Measurements from ENCODE around the gene ANKRD10.

ANKRD10 gene

GRCh38 chr13:110831437-110832204, 83.2 kb downstream of the ANKRD10 start:
- Histone ChIP-seq H3K79me1 (ENCODE audit: low read length) (no peaks in the 10 kb centered on the region), H3K4me2 (ENCODE audit: low read length) (no peak overlapping the region), H3K36me3 (ENCODE audit: control insufficient read depth in 1 of 2, insufficient read depth in 2 of 2, low read length in 2 of 2) (no peaks in the 10 kb centered on the region), H2BK5ac (ENCODE audit: low read depth, low read length, poor library complexity) (no peak overlapping the region), H2AK5ac (ENCODE audit: low read length) (no peak overlapping the region), H3K27ac (ENCODE audit: low read depth, low read length) (no peak overlapping the region), H4K8ac (ENCODE audit: low read depth, low read length) (no peak overlapping the region), H3K79me2 (ENCODE audit: control insufficient read depth, insufficient read depth, low read length, poor library complexity) (no peaks in the 10 kb centered on the region), H3K27me3 (ENCODE audit: insufficient read depth, low read length) (no peaks in the 10 kb centered on the region), H4K12ac (ENCODE audit: low read depth, low read length) (no peak overlapping the region), H2BK120ac (ENCODE audit: insufficient read depth, low read length, poor library complexity) (no peak overlapping the region), H3K14ac (ENCODE audit: low read length) (no peak overlapping the region), H3K18ac (ENCODE audit: low read length) (no peak overlapping the region), H3K4me3 (ENCODE audit: low read depth, low read length) (no peak overlapping the region), H3K23ac (ENCODE audit: low read length) (no peak overlapping the region), H3K9ac (ENCODE audit: low read length) (no peak overlapping the region), H3K4me1 (ENCODE audit: control insufficient read depth in 1 of 2, insufficient read depth in 2 of 2, low read length in 2 of 2) (no peaks in the 10 kb centered on the region), H3K4ac (ENCODE audit: low read depth, low read length) (no peak overlapping the region), H2AFZ (ENCODE audit: insufficient read depth, low read length, poor library complexity) (no peak overlapping the region), H4K91ac (ENCODE audit: low read depth, low read length) (no peak overlapping the region), H2BK12ac (ENCODE audit: low read length) (no peak overlapping the region), H3K9me3 (ENCODE audit: insufficient read depth, low read depth, low read length) (peaks cover 2% of the 10 kb centered on the region)
- WGBS (ENCODE audit: extremely low coverage, insufficient coverage, insufficient read length) = no CpG with 5 or more reads among the region's 14 CpGs
- no peak for DNase-seq

DNA sequence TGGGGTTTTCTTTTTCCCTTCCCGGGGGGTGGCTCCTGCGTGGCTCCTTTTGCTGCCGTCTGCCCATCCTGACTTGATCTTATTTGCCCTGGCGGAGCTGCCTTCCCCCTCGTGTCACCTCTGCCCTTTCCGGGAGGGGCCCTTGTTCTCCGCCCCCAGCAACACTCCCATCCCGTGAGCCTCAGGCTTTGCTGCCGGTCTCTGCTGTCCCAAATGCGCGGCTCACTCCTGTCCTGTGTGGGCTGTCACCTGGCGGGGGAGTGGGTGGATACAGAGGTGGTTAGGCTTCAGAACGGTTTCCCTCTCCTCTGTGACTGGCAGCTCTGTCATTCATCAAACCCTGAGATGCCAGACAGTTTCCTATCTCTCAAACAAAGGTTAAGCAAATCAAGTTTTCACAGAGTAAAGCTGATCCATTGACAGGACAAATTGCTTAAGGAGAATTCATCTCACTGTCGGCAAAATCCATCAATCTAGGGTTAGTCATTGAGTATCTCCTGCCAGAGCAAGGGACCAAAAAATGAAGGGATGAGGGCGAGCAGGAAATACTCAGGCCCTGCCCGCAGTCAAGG, 84.0 kb downstream of the ANKRD10 start:
- H3K9me3 ChIP-seq (ENCODE audit: insufficient read depth, low read depth, low read length) = peaks cover 6% of the 10 kb centered on the region
- no peaks in the 10 kb centered on the region for H3K4me1 ChIP-seq (ENCODE audit: control insufficient read depth in 1 of 2, insufficient read depth in 2 of 2, low read length in 2 of 2)
- H2AK5ac ChIP-seq (ENCODE audit: low read length) = no peak overlapping the region
- no peak for DNase-seq
- H2BK120ac ChIP-seq (ENCODE audit: insufficient read depth, low read length, poor library complexity) = no peak overlapping the region
- H2BK5ac ChIP-seq (ENCODE audit: low read depth, low read length, poor library complexity) = no peak overlapping the region
- H3K27ac ChIP-seq (ENCODE audit: low read depth, low read length) = no peak overlapping the region
- H3K4me2 ChIP-seq (ENCODE audit: low read length) = no peak overlapping the region
- no peaks in the 10 kb centered on the region for H3K79me2 ChIP-seq (ENCODE audit: control insufficient read depth, insufficient read depth, low read length, poor library complexity)
- H3K18ac ChIP-seq (ENCODE audit: low read length) = no peak overlapping the region
- H4K91ac ChIP-seq (ENCODE audit: low read depth, low read length) = no peak overlapping the region
- H3K36me3 ChIP-seq (ENCODE audit: control insufficient read depth in 1 of 2, insufficient read depth in 2 of 2, low read length in 2 of 2) = no peaks in the 10 kb centered on the region
- H3K27me3 ChIP-seq (ENCODE audit: insufficient read depth, low read length) = no peaks in the 10 kb centered on the region
- H4K12ac ChIP-seq (ENCODE audit: low read depth, low read length) = no peak overlapping the region
- no CpG with 5 or more reads among the region's 16 CpGs for WGBS (ENCODE audit: extremely low coverage, insufficient coverage, insufficient read length)
- no peaks in the 10 kb centered on the region for H3K79me1 ChIP-seq (ENCODE audit: low read length)
- no peak overlapping the region for H3K23ac ChIP-seq (ENCODE audit: low read length)
- H3K4ac ChIP-seq (ENCODE audit: low read depth, low read length) = no peak overlapping the region
- H4K8ac ChIP-seq (ENCODE audit: low read depth, low read length) = no peak overlapping the region
- H3K14ac ChIP-seq (ENCODE audit: low read length) = no peak overlapping the region
- H2BK12ac ChIP-seq (ENCODE audit: low read length) = no peak overlapping the region
- H2AFZ ChIP-seq (ENCODE audit: insufficient read depth, low read length, poor library complexity) = no peak overlapping the region
- H3K4me3 ChIP-seq (ENCODE audit: low read depth, low read length) = no peak overlapping the region
- H3K9ac ChIP-seq (ENCODE audit: low read length) = no peak overlapping the region

DNA sequence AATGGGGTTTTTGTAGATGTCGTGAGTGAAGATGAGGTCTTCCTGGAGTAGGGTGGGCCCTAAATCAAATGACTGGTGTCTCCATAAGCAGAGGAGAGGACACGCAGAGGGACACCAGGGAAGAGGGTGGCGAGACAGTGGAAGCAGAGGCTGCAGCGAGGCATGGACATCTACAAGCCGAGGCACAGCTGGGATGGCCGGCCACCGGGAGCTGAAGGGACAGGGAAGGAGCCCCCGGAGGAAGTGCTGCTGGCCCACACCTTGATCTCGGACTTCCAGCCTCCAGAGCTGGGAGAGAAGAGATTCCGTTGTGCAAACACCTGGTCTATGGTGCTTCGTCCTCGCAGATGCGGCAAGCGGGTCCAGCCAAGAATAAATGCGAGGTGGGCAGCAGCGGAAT, 84.5 kb downstream of the ANKRD10 start:
- Histone ChIP-seq H3K4me2 (ENCODE audit: low read length) (no peak overlapping the region), H3K27ac (ENCODE audit: low read depth, low read length) (no peak overlapping the region), H2BK120ac (ENCODE audit: insufficient read depth, low read length, poor library complexity) (no peak overlapping the region), H2AK5ac (ENCODE audit: low read length) (no peak overlapping the region), H3K9ac (ENCODE audit: low read length) (no peak overlapping the region), H3K9me3 (ENCODE audit: insufficient read depth, low read depth, low read length) (peaks cover 6% of the 10 kb centered on the region), H3K79me2 (ENCODE audit: control insufficient read depth, insufficient read depth, low read length, poor library complexity) (no peaks in the 10 kb centered on the region), H2BK12ac (ENCODE audit: low read length) (no peak overlapping the region), H3K4me3 (ENCODE audit: low read depth, low read length) (no peak overlapping the region), H3K4ac (ENCODE audit: low read depth, low read length) (no peak overlapping the region), H2AFZ (ENCODE audit: insufficient read depth, low read length, poor library complexity) (no peak overlapping the region), H3K4me1 (ENCODE audit: control insufficient read depth in 1 of 2, insufficient read depth in 2 of 2, low read length in 2 of 2) (no peaks in the 10 kb centered on the region), H4K91ac (ENCODE audit: low read depth, low read length) (no peak overlapping the region), H2BK5ac (ENCODE audit: low read depth, low read length, poor library complexity) (no peak overlapping the region), H3K14ac (ENCODE audit: low read length) (no peak overlapping the region), H4K12ac (ENCODE audit: low read depth, low read length) (no peak overlapping the region), H4K8ac (ENCODE audit: low read depth, low read length) (no peak overlapping the region), H3K23ac (ENCODE audit: low read length) (no peak overlapping the region), H3K18ac (ENCODE audit: low read length) (no peak overlapping the region), H3K36me3 (ENCODE audit: control insufficient read depth in 1 of 2, insufficient read depth in 2 of 2, low read length in 2 of 2) (no peaks in the 10 kb centered on the region), H3K27me3 (ENCODE audit: insufficient read depth, low read length) (no peaks in the 10 kb centered on the region), H3K79me1 (ENCODE audit: low read length) (no peaks in the 10 kb centered on the region)
- no CpG with 5 or more reads among the region's 16 CpGs for WGBS (ENCODE audit: extremely low coverage, insufficient coverage, insufficient read length)
- no peak for DNase-seq

DNA sequence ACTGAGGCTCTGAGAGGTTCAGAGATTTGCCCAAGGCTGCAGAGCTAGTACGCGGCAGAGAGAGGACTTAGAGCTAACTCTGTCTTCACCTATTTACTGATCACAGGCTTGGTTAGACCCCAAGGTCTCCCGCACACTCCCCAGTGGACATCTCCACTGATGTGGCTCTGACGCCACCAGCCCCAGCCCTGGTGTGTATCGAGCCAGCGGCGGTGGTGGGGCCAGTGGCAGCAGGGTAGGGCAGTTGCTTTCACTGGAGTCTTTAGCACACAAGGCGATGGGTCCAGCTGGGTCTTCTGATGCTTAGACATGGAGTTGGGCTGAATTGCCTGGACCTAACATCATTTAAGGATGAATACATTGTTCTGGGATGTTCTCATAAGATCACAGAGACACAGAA, 85.4 kb downstream of the ANKRD10 start:
- Histone ChIP-seq H3K9me3 (ENCODE audit: insufficient read depth, low read depth, low read length) (peaks cover 6% of the 10 kb centered on the region), H3K79me1 (ENCODE audit: low read length) (no peaks in the 10 kb centered on the region), H3K9ac (ENCODE audit: low read length) (no peak overlapping the region), H2BK12ac (ENCODE audit: low read length) (no peak overlapping the region), H3K27ac (ENCODE audit: low read depth, low read length) (no peak overlapping the region), H3K18ac (ENCODE audit: low read length) (no peak overlapping the region), H3K14ac (ENCODE audit: low read length) (no peak overlapping the region), H3K79me2 (ENCODE audit: control insufficient read depth, insufficient read depth, low read length, poor library complexity) (no peaks in the 10 kb centered on the region), H3K27me3 (ENCODE audit: insufficient read depth, low read length) (no peaks in the 10 kb centered on the region), H4K8ac (ENCODE audit: low read depth, low read length) (no peak overlapping the region), H2BK5ac (ENCODE audit: low read depth, low read length, poor library complexity) (no peak overlapping the region), H3K23ac (ENCODE audit: low read length) (no peak overlapping the region), H2AK5ac (ENCODE audit: low read length) (no peak overlapping the region), H3K4ac (ENCODE audit: low read depth, low read length) (no peak overlapping the region), H3K4me3 (ENCODE audit: low read depth, low read length) (no peak overlapping the region), H4K91ac (ENCODE audit: low read depth, low read length) (no peak overlapping the region), H3K4me2 (ENCODE audit: low read length) (no peak overlapping the region), H3K36me3 (ENCODE audit: control insufficient read depth in 1 of 2, insufficient read depth in 2 of 2, low read length in 2 of 2) (no peaks in the 10 kb centered on the region), H3K4me1 (ENCODE audit: control insufficient read depth in 1 of 2, insufficient read depth in 2 of 2, low read length in 2 of 2) (no peaks in the 10 kb centered on the region), H4K12ac (ENCODE audit: low read depth, low read length) (no peak overlapping the region), H2AFZ (ENCODE audit: insufficient read depth, low read length, poor library complexity) (no peak overlapping the region), H2BK120ac (ENCODE audit: insufficient read depth, low read length, poor library complexity) (no peak overlapping the region)
- no CpG with 5 or more reads among the region's 8 CpGs for WGBS (ENCODE audit: extremely low coverage, insufficient coverage, insufficient read length)
- DNase-seq = no peak
